GM21737 (cell line): ENCODE measurements around the gene YJU2.
"Not testable (repeated sequence)": the region's sequence is repeated elsewhere in the genome, so short reads cannot be mapped to it uniquely, and the experiment has no call there.

Experiments
- ATAC-seq: cut with Tn5 transposase; IDR thresholded peaks from one replicate; pipeline ENCODE4 v1.9.1; 2021; ENCODE audit warnings: mild to moderate bottlenecking, moderate library complexity; ENCODE audit not compliant: unreplicated experiment

The YJU2 gene

GRCh38 chr19:4267101-4267900, 20.4 kb downstream of the YJU2 start:
- no peak for ATAC-seq

- ATAC-seq: no peak
Measured at GRCh38 chr19:4267901-4268815, 21.3 kb downstream of the YJU2 start.

- no peak for ATAC-seq
Measured at GRCh38 chr19:4268816-4269430, 22.0 kb downstream of the YJU2 start.

GRCh38 chr19:4272894-4273293, 26.0 kb downstream of the YJU2 start:
- no peak for ATAC-seq

- not testable (repeated sequence) for ATAC-seq
Measured at GRCh38 chr19:4274321-4274686, 27.4 kb downstream of the YJU2 start.

- ATAC-seq: no peak
Measured at GRCh38 chr19:4277191-4277696, 30.4 kb downstream of the YJU2 start.

- no peak for ATAC-seq
Measured at GRCh38 chr19:4278010-4278409, 31.1 kb downstream of the YJU2 start.

GRCh38 chr19:4278419-4279266, 31.8 kb downstream of the YJU2 start, which contains the start of gene SHD:
SHD (plus strand) TSS chr19:4279266; CDS start chr19:4280064, 798 bp downstream.
- no peak for ATAC-seq

GRCh38 chr19:4279267-4279529, 32.3 kb downstream of the YJU2 start:
- ATAC-seq: no peak

GRCh38 chr19:4279530-4280422, 32.9 kb downstream of the YJU2 start:
- no peak for ATAC-seq

- ATAC-seq: no peak
Measured at GRCh38 chr19:4284176-4284958, 37.5 kb downstream of the YJU2 start.

- ATAC-seq: no peak
Measured at GRCh38 chr19:4284974-4285373, 38.1 kb downstream of the YJU2 start.

GRCh38 chr19:4286141-4286540, 39.3 kb downstream of the YJU2 start:
- ATAC-seq: not testable (repeated sequence)

GRCh38 chr19:4288091-4288777, 41.4 kb downstream of the YJU2 start:
- ATAC-seq: no peak

- no peak for ATAC-seq
Measured at GRCh38 chr19:4291184-4291732, 44.4 kb downstream of the YJU2 start.

GRCh38 chr19:4292515-4292914, 45.6 kb downstream of the YJU2 start:
- ATAC-seq: no peak

- no peak for ATAC-seq
Measured at GRCh38 chr19:4294389-4294788, 47.5 kb downstream of the YJU2 start.
